Middle frontal gyrus (tissue), 1 donor: ENCODE results near the gene EEF1AKMT2.

Source experiments
- DNase-seq: peaks from one replicate; pipeline ENCODE4 v3.0.0-alpha.2; 2015; ENCODE audit warnings: low spot score; ENCODE audit errors: extremely low spot score

EEF1AKMT2 gene

DNA sequence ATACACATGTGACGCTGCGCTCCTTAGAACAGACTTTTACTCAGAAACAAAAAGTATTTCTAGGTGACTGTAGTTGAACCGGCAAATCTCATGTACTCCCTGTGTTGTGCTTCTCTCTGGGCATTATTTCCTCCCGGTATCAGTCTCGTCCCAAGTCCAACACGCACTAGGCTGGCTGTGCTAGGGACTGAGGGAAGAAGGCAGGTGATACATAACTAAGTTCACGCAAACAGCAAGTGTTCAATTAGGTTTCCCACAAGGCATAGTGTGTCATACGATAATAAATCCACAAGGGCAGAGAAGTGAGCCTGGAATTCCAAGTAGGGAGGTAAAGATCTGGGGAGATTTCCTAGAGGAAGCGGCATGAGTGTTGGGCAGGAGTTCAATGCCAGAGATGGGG lies 67.9 kb downstream of the EEF1AKMT2 start:
- DNase-seq, result no peak

DNA sequence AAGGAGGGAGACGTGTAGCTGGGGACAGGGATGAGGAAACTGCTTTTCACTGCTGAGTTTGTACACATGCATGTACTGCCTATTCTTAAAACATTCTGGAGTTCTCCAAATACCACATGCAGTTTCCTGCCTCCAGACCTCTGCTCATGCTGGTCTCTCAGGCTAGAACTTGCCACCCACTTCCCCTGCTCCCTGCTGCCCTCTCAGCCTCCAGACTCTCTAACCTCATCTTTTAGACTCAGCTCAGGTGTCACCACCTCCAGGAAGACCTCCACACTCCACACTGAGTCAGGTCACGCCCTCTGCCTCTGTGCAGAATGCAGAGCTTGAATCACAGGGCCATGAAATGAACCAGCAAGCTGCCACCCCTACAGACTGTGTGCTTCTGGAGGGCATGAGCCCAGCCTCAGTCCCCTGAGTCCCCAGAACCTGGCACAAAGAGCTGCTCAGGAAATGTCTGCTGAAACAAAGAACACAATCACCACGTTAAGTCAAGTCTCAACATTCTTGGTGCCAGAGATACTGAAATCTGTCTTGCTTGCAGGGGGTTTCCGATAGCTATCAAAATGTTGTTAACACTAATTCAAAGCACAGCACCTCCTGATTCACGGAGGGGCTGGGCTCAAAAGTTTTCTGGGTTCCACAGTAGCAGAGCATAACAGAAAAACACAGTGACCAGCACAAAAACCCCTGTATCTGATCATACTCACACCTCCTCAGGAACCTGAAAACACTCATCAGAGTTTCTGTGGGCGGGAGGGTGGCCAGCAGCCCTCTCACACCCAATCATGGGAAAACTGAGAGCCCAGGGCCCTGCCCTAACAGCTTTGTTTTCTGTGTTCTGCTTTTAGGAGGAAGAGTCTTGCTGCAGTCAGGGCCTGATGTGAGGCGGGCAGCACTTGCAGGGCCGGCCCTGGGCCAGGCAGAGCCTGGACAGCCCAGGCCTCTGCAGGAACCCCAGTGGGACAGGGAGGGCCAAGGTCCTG lies 68.6 kb downstream of the EEF1AKMT2 start:
- no peak for DNase-seq

GRCh38 chr10:124721330-124722045 lies 70.2 kb downstream of the EEF1AKMT2 start:
- DNase-seq, result no peak

DNA sequence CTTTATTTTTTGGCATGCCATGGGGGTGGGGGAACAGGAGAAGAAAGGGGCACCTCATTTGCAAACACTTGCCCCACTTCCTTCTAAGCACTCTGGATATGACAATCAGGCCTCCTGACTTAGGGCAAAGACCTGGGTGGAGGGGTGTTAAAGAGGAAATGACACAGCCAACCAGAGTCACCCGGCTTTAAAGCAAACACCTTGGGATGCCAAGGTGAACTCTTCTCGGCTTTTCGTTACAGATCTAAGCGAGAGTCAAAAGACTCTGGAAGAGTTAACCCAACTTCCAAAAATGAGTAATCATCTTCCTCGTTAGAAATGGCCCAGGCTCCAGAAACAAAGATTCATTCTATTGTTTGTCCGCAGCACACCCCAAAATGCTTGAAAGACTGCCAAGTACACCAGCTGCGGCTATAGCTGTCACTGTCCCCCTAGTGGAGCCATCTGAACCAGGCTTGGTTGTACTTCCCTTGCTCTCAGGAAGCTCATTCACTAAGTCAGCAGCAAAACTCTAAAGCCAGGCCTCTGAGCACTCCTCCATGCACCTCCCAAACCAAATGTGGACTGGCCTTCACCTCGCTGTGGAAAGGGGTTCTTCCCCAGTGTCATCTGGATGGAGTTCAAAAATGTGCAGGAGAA lies 72.4 kb downstream of the EEF1AKMT2 start:
- DNase-seq, result peak; percentile 87

DNA sequence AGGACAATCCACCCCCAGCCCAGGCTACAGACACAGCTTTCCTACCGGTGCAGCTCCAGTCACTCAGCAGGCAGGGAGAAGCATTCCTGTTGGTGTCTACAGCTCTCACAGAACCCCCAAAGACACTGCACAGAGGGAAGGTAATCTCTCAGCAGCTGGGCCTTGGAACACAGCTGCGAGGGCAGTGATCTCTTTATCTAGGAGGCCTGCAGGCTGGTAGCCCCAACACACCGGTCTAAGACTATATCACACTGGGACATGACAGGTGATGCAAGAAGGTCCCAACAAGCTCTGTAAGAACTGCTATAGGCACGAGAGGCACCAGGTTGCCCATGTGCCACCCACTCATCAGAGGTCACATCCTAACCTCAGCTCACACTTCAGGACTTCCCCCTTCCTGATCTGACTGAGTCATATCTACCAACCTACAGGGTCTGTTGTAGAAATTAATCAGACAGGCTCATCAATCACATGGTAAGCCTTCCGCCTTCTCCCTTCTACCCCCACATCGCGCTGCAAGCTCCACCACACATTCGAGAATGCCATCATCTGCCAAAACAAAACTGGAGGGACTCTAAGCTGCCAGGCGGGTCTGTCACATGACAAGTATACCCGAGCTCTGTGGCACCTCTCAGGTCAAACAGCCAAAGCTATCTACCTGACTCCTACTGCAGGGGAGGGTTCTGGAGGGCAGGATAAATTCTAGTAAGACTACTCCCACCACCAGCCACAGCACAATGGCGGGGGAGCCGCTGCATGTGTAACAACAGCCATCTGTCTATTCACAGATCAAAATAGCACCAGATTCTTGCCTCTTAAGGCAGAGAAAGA lies 73.6 kb downstream of the EEF1AKMT2 start:
- no peak for DNase-seq

- DNase-seq, result no peak
Measured at GRCh38 chr10:124717041-124717757, 74.5 kb downstream of the EEF1AKMT2 start.

DNA sequence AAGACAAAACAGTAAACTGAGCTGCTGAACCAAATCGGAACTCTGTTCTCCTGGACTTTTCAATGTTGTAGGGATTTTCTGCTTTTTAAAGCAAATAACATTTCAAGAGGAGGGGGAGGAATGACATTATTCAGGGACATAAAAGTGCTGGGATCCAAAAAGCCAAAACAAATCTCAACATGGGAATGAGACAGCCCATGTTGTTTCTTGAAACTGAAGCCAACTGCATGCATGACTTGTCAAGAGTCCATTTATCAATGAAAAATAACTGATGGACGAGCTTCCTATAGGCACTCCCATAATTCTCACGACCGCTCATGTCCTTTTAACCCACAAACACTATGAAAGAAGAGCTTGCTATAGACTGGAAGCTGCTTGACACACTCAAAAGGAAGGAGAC lies 75.3 kb downstream of the EEF1AKMT2 start:
- DNase-seq, result no peak

- no peak for DNase-seq
Measured at GRCh38 chr10:124715439-124715838, 76.2 kb downstream of the EEF1AKMT2 start.

DNA sequence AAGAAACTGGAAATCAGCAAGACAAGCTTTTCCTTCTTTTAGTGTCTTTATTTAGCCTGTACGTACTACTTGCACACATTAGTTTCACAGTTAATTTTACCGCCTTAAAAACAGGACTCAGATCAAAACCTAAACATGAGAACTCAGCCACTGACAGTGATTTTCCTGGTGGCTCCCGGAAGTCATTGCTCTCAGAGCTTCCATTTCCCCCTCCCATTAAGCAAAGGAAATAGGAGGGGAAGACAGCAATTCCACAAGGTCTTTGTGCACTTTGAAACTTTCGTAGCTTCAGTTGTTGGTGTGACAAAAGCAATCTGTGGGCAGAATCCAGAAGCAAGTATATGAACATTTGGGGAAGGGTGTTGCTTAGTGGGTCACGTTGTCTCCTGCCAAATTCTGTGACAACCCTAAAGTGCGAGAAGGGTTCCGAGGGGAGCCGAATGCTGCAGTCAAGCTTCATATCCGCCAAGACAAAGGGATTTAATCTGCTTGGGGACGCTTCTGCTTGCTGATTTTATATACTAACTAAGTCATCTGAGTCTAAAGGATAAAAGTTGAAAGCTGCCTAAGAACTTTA lies 77.9 kb downstream of the EEF1AKMT2 start:
- no peak for DNase-seq

DNA sequence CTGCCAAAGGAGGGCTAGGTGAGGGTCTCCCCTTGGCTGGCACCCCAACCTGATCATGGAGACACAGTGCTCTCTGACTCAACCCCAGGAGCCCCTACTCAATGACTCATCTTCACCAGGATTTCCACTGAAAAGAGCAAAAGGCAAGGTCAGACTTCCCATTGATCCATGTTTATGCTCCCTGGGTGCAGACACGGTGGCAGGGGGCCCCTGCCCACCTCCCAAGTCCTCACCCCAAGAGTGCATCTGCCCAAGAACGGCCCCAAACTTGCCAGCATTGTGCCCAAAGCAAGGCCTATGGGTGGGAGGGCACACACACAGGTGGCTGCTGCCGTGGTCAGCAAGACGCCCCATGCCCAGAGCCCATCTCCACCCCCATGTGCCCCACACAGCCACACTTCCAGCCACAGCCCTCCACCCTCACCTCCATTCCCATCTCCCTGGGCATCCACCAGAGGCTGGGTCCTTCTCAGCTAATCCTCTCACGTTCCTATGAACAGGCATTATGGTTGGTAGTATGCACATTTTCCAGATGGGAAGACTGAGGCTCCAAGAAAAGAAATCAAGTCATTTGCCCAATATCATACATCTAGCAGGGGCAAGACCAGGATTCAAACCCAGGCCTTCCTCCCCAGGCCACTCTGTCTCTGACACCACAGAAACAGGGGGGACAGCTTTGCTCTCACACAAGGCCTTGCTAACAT lies 78.8 kb downstream of the EEF1AKMT2 start:
- no peak for DNase-seq

- DNase-seq, result no peak
Measured at GRCh38 chr10:124711145-124711544, 80.5 kb downstream of the EEF1AKMT2 start.

- DNase-seq, result no peak
Measured at GRCh38 chr10:124710266-124710881, 81.3 kb downstream of the EEF1AKMT2 start.

- DNase-seq, result no peak
Measured at GRCh38 chr10:124709861-124710260, 81.8 kb downstream of the EEF1AKMT2 start.

DNA sequence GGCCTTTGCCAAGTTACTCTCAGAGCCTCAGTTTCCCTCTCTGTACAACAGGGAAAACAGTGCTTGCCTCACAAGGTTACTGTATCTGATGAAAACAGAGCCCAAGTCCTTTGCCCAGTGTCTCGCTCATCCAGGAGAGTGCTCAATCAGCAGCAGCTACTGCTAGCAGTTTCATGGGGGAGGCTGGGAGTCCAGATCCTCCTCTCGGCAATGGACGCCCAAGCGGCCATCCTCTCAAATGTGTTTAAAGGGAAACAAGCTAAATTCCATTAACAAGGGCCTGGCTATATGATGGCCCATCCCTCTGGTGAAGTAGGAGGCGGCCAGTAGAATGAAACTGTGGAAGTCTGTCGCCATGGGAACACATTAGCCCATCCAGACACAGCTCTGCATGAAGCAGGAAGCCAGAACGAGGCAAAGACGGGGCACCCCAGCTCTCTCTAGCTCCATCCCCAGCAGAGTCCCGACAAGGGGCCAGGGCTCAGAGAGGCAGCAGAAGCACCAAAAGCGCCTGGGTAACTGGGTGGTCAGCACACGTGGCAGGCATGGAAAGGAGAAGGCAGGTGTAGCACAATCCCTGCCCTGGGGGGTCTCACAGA lies 82.7 kb downstream of the EEF1AKMT2 start:
- no peak for DNase-seq

GRCh38 chr10:124708246-124708779 lies 83.4 kb downstream of the EEF1AKMT2 start:
- no peak for DNase-seq
